HCT116 (cell line): ENCODE data around the gene CCM2. TPM values are rescaled to one million over a fixed set of nuclear protein-coding genes. Genes with fewer than 3 reads are reported as not detected.

ENCODE experiments used
- ATAC-seq: fragments of 200-7000 bp; cut with Tn5 transposase; 2 replicates; pipeline ENCODE4 v1.9.1; 2020; ENCODE audit warnings: mild to moderate bottlenecking, moderate library complexity
- BruUV-seq: library from RNA; stranded (reverse); fragments of 400-500 nt; replicated peaks from 2 replicates; lab custom pipeline; 2021; lab: Mats Ljungman, UMichigan
- CTCF ChIA-PET: fragments of 300-600 bp; sonication (Branson Sonifier 250); formaldehyde crosslinking; loops from one replicate; lab custom pipeline; 2021; ENCODE audit warnings: antibody characterized with exemption; lab: Charles Lee
- POLR2A ChIA-PET: fragments of 300-600, 350-600 bp; sonication (Branson Sonifier 250); formaldehyde crosslinking; loops from one replicate; lab custom pipeline; 2021; ENCODE audit warnings: antibody characterized with exemption; lab: Charles Lee
- RAD21 ChIA-PET, 2 experiments: fragments of 300-600 bp; sonication (Branson Sonifier 250); formaldehyde crosslinking; loops; one replicate each; lab custom pipeline; 2023; ENCODE audit warnings: low total read pairs in 2 of 2; ENCODE audit not compliant: uncharacterized antibody in 2 of 2, unreplicated experiment in 2 of 2, low non-redundant PET in 1 of 2; lab: Charles Lee
- DNase-seq: peaks from one replicate; pipeline ENCODE4 v3.0.0-alpha.2; 2010; ENCODE audit warnings: low read depth, low spot score
- H2AFZ ChIP-seq: fragments of 200-600 bp; shearing (Covaris generic), sonication (generic); 2 replicates; pipeline ENCODE4 v1.6.1; 2017; ENCODE audit warnings: low read depth, mixed run types, mixed read lengths, antibody characterized with exemption, low read length; ENCODE audit not compliant: poor library complexity, severe bottlenecking
- H3K27ac ChIP-seq: 2 replicates; pipeline ENCODE4 v1.5.1; 2012; ENCODE audit warnings: low read depth, low read length
- H3K27me3 ChIP-seq: fragments of 200-600 bp; sonication (generic); 2 replicates; pipeline ENCODE4 v1.6.1; 2016; ENCODE audit warnings: mixed run types, low read length, mixed read lengths; ENCODE audit not compliant: insufficient read depth
- H3K36me3 ChIP-seq, 2 experiments: fragments of 200-500 bp in 1 of 2; fragments of 200-600 bp in 1 of 2; sonication (Bioruptor generic) in 1 of 2; sonication (generic) in 1 of 2; 2 replicates each; pipeline versions ENCODE4 v1.5.1 to v1.6.1; 2014 to 2016; ENCODE audit warnings: low read length in 2 of 2, inconsistent platforms in 1 of 2, mixed read lengths in 1 of 2, mixed run types in 1 of 2; ENCODE audit not compliant: insufficient read depth in 2 of 2, control insufficient read depth in 1 of 2
- H3K4me1 ChIP-seq, 2 experiments: fragments of 200-600 bp in 1 of 2; sonication (generic) in 1 of 2; 2 replicates each; pipeline versions ENCODE4 v1.5.1 to v1.6.1; 2012 to 2017; ENCODE audit warnings: low read length in 2 of 2, inconsistent platforms in 1 of 2, mild to moderate bottlenecking in 1 of 2, mixed read lengths in 1 of 2, mixed run types in 1 of 2, moderate library complexity in 1 of 2; ENCODE audit not compliant: insufficient read depth in 2 of 2, control insufficient read depth in 1 of 2
- H3K4me2 ChIP-seq: fragments of 200-600 bp; sonication (generic); 2 replicates; pipeline ENCODE4 v1.6.1; 2017; ENCODE audit warnings: mixed run types, low read length, mixed read lengths
- H3K4me3 ChIP-seq, 2 experiments: fragments of 200-600 bp in 1 of 2; sonication (generic) in 1 of 2; replicated peaks in 1 of 2; 2 replicates each; pipeline ENCODE4 v1.5.1; 2011 to 2016; ENCODE audit warnings: low read length in 2 of 2, control low read depth in 1 of 2, low read depth in 1 of 2, mild to moderate bottlenecking in 1 of 2, mixed read lengths in 1 of 2, mixed run types in 1 of 2
- H3K79me2 ChIP-seq: fragments of 200-600 bp; sonication (generic); 2 replicates; pipeline ENCODE4 v1.6.1; 2017; ENCODE audit warnings: mild to moderate bottlenecking, mixed run types, low read length, moderate library complexity, mixed read lengths; ENCODE audit not compliant: insufficient read depth
- H3K9ac ChIP-seq: fragments of 200-600 bp; sonication (generic); 2 replicates; pipeline ENCODE4 v1.6.1; 2016; ENCODE audit warnings: low read length, mixed read lengths
- H3K9me2 ChIP-seq: fragments of 200-600 bp; sonication (generic), shearing (Covaris generic); 2 replicates; pipeline ENCODE4 v1.6.1; 2017; ENCODE audit warnings: mixed run types, mild to moderate bottlenecking, moderate library complexity; ENCODE audit not compliant: insufficient read depth
- H3K9me3 ChIP-seq, 2 experiments: fragments of 200-500 bp in 1 of 2; fragments of 200-600 bp in 1 of 2; sonication (Bioruptor generic) in 1 of 2; sonication (generic) in 1 of 2; 2 replicates each; pipeline ENCODE4 v1.6.1; 2014 to 2017; ENCODE audit warnings: low read length in 2 of 2, mixed read lengths in 2 of 2, inconsistent platforms in 1 of 2, low read depth in 1 of 2, mild to moderate bottlenecking in 1 of 2, mixed run types in 1 of 2, moderate library complexity in 1 of 2; ENCODE audit not compliant: control insufficient read depth in 1 of 2, insufficient read depth in 1 of 2
- H4K20me1 ChIP-seq: fragments of 200-600 bp; sonication (generic), shearing (Covaris generic); 2 replicates; pipeline ENCODE4 v1.6.1; 2017; ENCODE audit warnings: mixed run types, mild to moderate bottlenecking, moderate library complexity; ENCODE audit not compliant: insufficient read depth
- CBX3 ChIP-seq: IDR thresholded peaks from 2 replicates; pipeline ENCODE4 v1.6.1; 2012; ENCODE audit warnings: low read depth
- ELF1 ChIP-seq: IDR thresholded peaks from 2 replicates; pipeline ENCODE4 v1.6.1; 2012; ENCODE audit warnings: low read depth, borderline replicate concordance
- EZH2 ChIP-seq: fragments of 200-600 bp; sonication (generic); IDR thresholded peaks from 2 replicates; pipeline ENCODE4 v1.6.1; 2017; ENCODE audit warnings: antibody characterized with exemption, mixed run types
- POLR2A ChIP-seq: IDR thresholded peaks from 2 replicates; pipeline ENCODE4 v1.7.0; 2011; ENCODE audit warnings: borderline replicate concordance; ENCODE audit not compliant: insufficient read depth, insufficient read length; ENCODE audit errors: extremely low read depth
- POLR2AphosphoS5 ChIP-seq: IDR thresholded peaks from 2 replicates; pipeline ENCODE4 v1.6.1; 2011; ENCODE audit warnings: mild to moderate bottlenecking, low read depth, low read length, moderate library complexity
- SIN3A ChIP-seq: IDR thresholded peaks from 2 replicates; pipeline ENCODE4 v1.6.1; 2012; ENCODE audit warnings: low read depth
- SRF ChIP-seq: IDR thresholded peaks from 2 replicates; pipeline ENCODE4 v1.6.1; 2012; ENCODE audit warnings: low read depth
- YY1 ChIP-seq: IDR thresholded peaks from 2 replicates; pipeline ENCODE4 v1.6.1; 2011; ENCODE audit warnings: low read length, low read depth, moderate library complexity, mild to moderate bottlenecking; ENCODE audit not compliant: insufficient replicate concordance; ENCODE audit errors: extremely low read depth
- ZNF274 ChIP-seq: fragments of 200-500 bp; sonication (Bioruptor generic); IDR thresholded peaks from 2 replicates; pipeline ENCODE4 v1.6.1; 2014; ENCODE audit warnings: mild to moderate bottlenecking, low read depth, low read length, inconsistent platforms
- intact Hi-C: fragments of 100-400 bp; cut with micrococcal nuclease; formaldehyde crosslinking; loops from 2 replicates; pipeline ENCODE4 v1.10.0; 2022
- total RNA-seq: library from RNA; stranded (reverse); gene quantifications from one replicate; pipeline ENCODE4 v1.2.1, GENCODE V29; 2021; ENCODE audit not compliant: unreplicated experiment
- TF ChIP-seq, protein P1 (sequence below), 3 experiments: fragments of 200-600 bp in 1 of 3; sonication (generic) in 1 of 3; IDR thresholded peaks in 2 of 3; conservative IDR thresholded peaks in 1 of 3; 2 replicates each; pipeline ENCODE4 v1.5.1; 2012 to 2017; ENCODE audit warnings: low read depth in 2 of 3, low read length in 2 of 3, antibody characterized with exemption in 1 of 3, borderline replicate concordance in 1 of 3, control low read depth in 1 of 3, mild to moderate bottlenecking in 1 of 3, mixed read lengths in 1 of 3, mixed run types in 1 of 3, moderate library complexity in 1 of 3; ENCODE audit not compliant: insufficient read depth in 1 of 3
- TF ChIP-seq, protein P2 (sequence below): IDR thresholded peaks from 2 replicates; pipeline ENCODE4 v1.6.1; 2012; ENCODE audit warnings: low read depth

CCM2 gene
- total RNA-seq, 1 experiment from 2014 or later: 34.4 TPM

DNA sequence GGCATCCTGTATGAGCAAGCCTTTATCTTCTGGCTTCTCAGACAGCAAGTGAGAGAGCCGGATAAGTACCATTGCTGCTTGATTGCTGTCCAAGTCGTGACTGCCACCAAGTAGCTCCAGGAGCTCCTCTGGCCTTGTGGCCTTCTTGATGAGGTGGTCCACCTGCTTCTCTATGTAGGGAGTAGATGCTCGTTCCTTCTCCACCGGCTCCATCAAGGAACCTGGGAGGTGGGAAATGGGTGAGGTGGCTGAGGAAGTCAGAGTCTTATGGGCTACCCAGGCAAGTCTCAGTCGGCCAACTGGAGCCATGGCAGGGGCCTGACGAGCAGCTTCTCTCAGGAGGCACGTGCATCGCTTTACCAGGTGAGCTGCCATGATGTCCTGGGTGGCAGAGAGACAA lies 108.9 kb downstream of the CCM2 start:
- Histone ChIP-seq H3K9me3 (no peaks in the 10 kb centered on the region), H3K4me2 (no peak overlapping the region), H3K4me1 (peaks cover 11 to 13% of the 10 kb centered on the region in 2 experiments), H3K79me2 (peaks cover 77% of the 10 kb centered on the region), H3K27me3 (no peaks in the 10 kb centered on the region), H3K9me2 (no peaks in the 10 kb centered on the region), H3K4me3 (no peak overlapping the region), H3K9ac (no peak overlapping the region)
- no TSS peak for BruUV-seq
- RAD21 ChIA-PET: no interaction called here
- CTCF ChIA-PET: no interaction called here
- intact Hi-C loops: no loop called here
- no peak for DNase-seq
- POLR2A ChIA-PET: no interaction called here
- TF ChIP-seq ELF1: no peak
- TF ChIP-seq, all 23 proteins: peak for 0
- Histone ChIP-seq H3K27ac (no peak overlapping the region), H4K20me1 (peaks cover 13% of the 10 kb centered on the region), H3K36me3 (peaks cover 49 to 56% of the 10 kb centered on the region in 2 experiments), H2AFZ (no peak overlapping the region)
- no peak for ATAC-seq

DNA sequence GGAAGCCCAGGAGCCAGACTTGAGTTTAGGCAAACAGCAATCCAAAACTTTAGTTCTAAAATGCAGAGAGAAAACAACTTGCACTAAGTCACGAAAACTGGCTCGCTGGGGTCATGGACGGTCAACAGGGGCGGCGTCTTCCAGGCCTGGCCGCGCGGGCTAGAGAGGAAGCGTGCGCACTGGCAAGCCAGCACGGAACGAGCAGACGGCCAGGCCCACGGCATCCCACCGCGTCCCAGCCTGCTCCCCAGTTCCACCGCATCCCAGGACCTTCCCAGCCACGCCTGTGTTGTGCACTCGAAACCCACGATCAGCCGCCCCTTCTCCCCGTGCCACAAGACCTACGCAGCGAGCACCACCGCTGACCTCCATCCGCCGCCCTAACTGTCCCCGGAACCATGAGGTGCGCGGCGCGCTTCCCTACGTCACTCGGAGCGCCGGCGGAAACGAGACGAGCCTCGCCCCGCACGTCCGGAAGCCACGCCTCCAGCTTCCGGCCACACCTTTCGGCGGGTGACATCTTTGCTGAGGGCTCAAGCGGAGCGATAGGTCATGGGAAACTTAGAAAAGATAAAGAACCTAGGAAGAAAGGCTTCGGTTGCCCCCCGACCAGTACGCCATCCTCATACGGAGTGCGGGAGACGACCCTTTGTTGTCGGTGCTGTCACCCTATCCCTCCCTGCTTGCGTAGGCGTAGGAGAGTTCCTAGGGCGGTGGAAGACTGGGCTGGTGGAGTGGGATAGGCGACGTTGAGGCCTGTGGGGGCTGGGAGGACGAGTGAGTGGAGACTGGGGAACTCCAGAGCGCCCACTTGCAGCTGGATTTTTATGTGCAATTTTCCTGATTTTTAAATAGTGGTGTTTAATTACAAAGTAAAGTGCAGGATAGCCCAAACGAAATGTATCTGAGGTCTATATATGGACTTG lies 111.6 kb downstream of the CCM2 start, which contains the start of gene TBRG4:
Gene TBRG4, minus strand, starts transcription at position 400 of the 926 bp plus-strand sequence. CDS start 2,460 bp downstream, outside the sequence.
- Histone ChIP-seq H3K4me1 (peaks cover 11 to 13% of the 10 kb centered on the region in 2 experiments), H3K79me2 (peaks cover 50% of the 10 kb centered on the region), H3K9me3 (no peaks in the 10 kb centered on the region), H2AFZ (no peak within 1 kb of the TSS), H3K27me3 (no peaks in the 10 kb centered on the region), H3K36me3 (peaks cover 25 to 29% of the 10 kb centered on the region in 2 experiments), H3K9me2 (no peaks in the 10 kb centered on the region), H3K4me2 (peak within 1 kb of the TSS; percentile 73), H3K27ac (peak within 1 kb of the TSS; percentile 87), H3K4me3 (peak within 1 kb of the TSS; percentile 89 to 100), H4K20me1 (peaks cover 13% of the 10 kb centered on the region), H3K9ac (peak within 1 kb of the TSS; percentile 98)
- intact Hi-C loops: loop anchor here (2.0 to 5.0 kb wide), 2 partner anchors 111 to 124 kb away; partner anchors contain the start of gene CCM2
- POLR2A ChIA-PET: interaction anchor here (1.0 to 1.6 kb wide), 4 partner anchors 9 to 505 kb away, joined by 3 to 7 read pairs (median 4); partner anchors contain the start of gene OGDH
- RAD21 ChIA-PET: interaction anchor here in 1 of 2 experiments (1.3 kb wide), 1 partner anchor 126 kb away, joined by 3 read pairs; no protein-coding TSS in a partner anchor
- ATAC-seq (peak; percentile 90), DNase-seq (peak; percentile 89)
- CTCF ChIA-PET: interaction anchor here (1.9 kb wide), 1 partner anchor 25 kb away, joined by 12 read pairs; no protein-coding TSS in a partner anchor
- BruUV-seq: TSS peak; percentile 96
- TF ChIP-seq, protein P1, sequence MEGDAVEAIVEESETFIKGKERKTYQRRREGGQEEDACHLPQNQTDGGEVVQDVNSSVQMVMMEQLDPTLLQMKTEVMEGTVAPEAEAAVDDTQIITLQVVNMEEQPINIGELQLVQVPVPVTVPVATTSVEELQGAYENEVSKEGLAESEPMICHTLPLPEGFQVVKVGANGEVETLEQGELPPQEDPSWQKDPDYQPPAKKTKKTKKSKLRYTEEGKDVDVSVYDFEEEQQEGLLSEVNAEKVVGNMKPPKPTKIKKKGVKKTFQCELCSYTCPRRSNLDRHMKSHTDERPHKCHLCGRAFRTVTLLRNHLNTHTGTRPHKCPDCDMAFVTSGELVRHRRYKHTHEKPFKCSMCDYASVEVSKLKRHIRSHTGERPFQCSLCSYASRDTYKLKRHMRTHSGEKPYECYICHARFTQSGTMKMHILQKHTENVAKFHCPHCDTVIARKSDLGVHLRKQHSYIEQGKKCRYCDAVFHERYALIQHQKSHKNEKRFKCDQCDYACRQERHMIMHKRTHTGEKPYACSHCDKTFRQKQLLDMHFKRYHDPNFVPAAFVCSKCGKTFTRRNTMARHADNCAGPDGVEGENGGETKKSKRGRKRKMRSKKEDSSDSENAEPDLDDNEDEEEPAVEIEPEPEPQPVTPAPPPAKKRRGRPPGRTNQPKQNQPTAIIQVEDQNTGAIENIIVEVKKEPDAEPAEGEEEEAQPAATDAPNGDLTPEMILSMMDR (IDR thresholded peaks at IDR 0.05 in 2 of 3, conservative IDR thresholded peaks at IDR 0.05 in 1 of 3; ENCODE audit: borderline replicate concordance in 1 of 3, insufficient read depth in 1 of 3, low read depth in 2 of 3, low read length in 2 of 3): peak; percentile 15 to 40 (median 40); a peak in 5 of 6 replicates
- TF ChIP-seq YY1 (peak; percentile 88), POLR2A (peak; percentile 86), SIN3A (peak; percentile 94), ZNF274 (no peak), POLR2AphosphoS5 (peak; percentile 91), EZH2 (no peak), ELF1 (peak; percentile 86), SRF (peak; percentile 96), CBX3 (peak; percentile 76)
- TF ChIP-seq, protein P2, sequence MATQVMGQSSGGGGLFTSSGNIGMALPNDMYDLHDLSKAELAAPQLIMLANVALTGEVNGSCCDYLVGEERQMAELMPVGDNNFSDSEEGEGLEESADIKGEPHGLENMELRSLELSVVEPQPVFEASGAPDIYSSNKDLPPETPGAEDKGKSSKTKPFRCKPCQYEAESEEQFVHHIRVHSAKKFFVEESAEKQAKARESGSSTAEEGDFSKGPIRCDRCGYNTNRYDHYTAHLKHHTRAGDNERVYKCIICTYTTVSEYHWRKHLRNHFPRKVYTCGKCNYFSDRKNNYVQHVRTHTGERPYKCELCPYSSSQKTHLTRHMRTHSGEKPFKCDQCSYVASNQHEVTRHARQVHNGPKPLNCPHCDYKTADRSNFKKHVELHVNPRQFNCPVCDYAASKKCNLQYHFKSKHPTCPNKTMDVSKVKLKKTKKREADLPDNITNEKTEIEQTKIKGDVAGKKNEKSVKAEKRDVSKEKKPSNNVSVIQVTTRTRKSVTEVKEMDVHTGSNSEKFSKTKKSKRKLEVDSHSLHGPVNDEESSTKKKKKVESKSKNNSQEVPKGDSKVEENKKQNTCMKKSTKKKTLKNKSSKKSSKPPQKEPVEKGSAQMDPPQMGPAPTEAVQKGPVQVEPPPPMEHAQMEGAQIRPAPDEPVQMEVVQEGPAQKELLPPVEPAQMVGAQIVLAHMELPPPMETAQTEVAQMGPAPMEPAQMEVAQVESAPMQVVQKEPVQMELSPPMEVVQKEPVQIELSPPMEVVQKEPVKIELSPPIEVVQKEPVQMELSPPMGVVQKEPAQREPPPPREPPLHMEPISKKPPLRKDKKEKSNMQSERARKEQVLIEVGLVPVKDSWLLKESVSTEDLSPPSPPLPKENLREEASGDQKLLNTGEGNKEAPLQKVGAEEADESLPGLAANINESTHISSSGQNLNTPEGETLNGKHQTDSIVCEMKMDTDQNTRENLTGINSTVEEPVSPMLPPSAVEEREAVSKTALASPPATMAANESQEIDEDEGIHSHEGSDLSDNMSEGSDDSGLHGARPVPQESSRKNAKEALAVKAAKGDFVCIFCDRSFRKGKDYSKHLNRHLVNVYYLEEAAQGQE: no peak
